Measurements from ENCODE around the gene CAMK1D. TPM values are rescaled to one million over a fixed set of nuclear protein-coding genes. Genes with fewer than 3 reads are reported as not detected.

CAMK1D gene
- polyA plus RNA-seq, 1 experiment, result 8.2 TPM

DNA sequence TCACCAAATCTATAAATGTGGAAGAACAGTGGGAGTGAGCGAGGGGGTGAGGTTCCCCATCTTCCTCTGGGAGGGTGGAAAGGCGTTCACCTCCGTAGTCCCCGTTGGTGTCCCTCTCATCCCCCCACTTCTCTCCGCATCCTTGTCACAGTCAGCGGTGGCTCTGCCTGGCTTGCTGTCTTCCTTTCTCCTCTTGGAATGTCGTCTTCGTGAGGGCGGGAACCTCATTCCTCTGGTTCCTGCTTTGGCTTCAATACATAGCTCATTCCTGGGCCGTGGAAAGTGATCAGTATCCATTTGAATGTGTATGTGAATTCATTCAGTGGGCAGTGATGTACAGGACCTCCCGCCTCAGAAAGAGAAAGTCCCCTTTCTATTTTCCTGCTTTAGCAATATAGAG, 289.4 kb downstream of the CAMK1D start:
- CTCF ChIA-PET, result interaction anchor here (1.5 kb wide), 1 partner anchor 18 kb away, joined by 4 read pairs; no protein-coding TSS in a partner anchor
- H3K27me3 ChIP-seq (ENCODE audit: control insufficient read depth, insufficient read depth, low read length), result no peaks in the 10 kb centered on the region
- no peaks in the 10 kb centered on the region for H3K9me3 ChIP-seq (ENCODE audit: control insufficient read depth, insufficient read depth, low read length)
- DNase-seq (ENCODE audit: low read depth, low spot score), result no peak
- no peak overlapping the region for H3K4me3 ChIP-seq (ENCODE audit: low read depth, low read length)
- TF ChIP-seq, protein P1, sequence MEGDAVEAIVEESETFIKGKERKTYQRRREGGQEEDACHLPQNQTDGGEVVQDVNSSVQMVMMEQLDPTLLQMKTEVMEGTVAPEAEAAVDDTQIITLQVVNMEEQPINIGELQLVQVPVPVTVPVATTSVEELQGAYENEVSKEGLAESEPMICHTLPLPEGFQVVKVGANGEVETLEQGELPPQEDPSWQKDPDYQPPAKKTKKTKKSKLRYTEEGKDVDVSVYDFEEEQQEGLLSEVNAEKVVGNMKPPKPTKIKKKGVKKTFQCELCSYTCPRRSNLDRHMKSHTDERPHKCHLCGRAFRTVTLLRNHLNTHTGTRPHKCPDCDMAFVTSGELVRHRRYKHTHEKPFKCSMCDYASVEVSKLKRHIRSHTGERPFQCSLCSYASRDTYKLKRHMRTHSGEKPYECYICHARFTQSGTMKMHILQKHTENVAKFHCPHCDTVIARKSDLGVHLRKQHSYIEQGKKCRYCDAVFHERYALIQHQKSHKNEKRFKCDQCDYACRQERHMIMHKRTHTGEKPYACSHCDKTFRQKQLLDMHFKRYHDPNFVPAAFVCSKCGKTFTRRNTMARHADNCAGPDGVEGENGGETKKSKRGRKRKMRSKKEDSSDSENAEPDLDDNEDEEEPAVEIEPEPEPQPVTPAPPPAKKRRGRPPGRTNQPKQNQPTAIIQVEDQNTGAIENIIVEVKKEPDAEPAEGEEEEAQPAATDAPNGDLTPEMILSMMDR (IDR thresholded peaks at IDR 0.05; ENCODE audit: low read depth, low read length), result no peak
- H3K27ac ChIP-seq (ENCODE audit: low read depth, low read length), result no peak overlapping the region
- POLR2A ChIA-PET, result no interaction called here

DNA sequence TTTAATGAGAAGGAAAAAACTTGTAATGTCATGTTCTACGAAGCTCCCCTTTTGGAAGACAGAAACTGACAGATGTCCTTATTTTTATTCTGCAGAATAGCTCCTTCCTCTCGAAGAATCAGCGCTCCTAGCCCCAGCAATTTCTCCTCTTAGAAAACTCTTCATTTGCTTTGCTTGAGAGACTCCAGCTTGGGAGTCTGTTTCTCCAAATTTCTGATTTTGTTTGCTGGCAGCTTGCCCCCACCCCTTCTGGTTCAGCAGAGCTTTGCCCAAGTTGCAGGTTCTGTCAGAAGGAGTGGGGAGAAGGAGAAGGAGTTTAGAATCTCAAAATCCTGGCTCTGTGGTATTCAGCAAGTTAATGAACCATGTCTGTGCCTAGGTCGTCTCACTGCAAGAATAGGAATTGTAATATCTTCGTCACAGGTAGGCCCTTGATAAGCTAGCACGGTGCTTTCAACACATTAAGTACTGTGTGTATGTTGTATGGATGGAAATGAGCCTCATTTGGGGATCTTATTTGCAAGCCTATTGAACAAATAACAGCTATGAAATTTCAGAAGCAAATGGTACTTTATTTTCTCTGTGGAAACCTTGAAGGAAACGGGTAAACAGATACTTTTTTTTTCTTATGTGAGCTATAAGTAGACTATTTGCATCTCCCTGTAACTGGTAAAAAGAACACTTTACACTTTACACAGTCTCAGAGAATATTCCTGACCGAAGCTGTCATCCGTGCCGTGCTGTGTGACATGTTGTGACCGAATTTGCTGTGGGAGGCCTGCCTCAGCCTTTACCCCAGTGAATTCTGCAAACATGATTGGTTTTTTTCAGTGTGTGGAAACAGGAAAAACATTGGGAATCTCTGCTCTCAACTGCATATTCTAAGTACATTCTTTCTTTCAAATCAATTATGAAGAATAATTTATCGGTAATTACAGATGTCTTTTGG, 290.9 kb downstream of the CAMK1D start:
- TF ChIP-seq, protein P1 (IDR thresholded peaks at IDR 0.05; ENCODE audit: low read depth, low read length), result no peak
- POLR2A ChIA-PET, result no interaction called here
- Histone ChIP-seq H3K27me3 (ENCODE audit: control insufficient read depth, insufficient read depth, low read length) (no peaks in the 10 kb centered on the region), H3K4me3 (ENCODE audit: low read depth, low read length) (no peak overlapping the region), H3K27ac (ENCODE audit: low read depth, low read length) (no peak overlapping the region), H3K9me3 (ENCODE audit: control insufficient read depth, insufficient read depth, low read length) (no peaks in the 10 kb centered on the region)
- CTCF ChIA-PET, result interaction anchor here (1.1 kb wide), 1 partner anchor 16 kb away, joined by 4 read pairs; no protein-coding TSS in a partner anchor
- no peak for DNase-seq (ENCODE audit: low read depth, low spot score)

DNA sequence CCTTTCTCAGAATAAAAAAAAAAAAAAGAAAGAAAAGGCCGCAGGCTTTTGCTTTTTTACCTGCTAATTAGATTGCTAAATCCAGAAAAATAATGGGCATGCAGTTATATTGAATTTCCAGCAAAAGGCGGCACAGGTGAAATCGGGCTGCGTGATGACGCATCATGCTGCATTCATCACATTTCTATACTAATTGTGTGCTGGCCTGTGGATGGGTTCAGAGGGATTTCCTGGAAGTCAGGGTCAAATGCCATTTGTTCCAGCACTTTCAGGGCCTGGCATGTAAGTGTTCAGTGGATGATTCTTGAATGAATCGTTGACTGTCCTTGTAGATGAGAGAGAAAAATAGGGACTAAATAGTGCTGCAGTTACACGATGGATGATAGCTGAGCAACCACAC, 292.7 kb downstream of the CAMK1D start:
- Histone ChIP-seq H3K4me3 (ENCODE audit: low read depth, low read length) (no peak overlapping the region), H3K9me3 (ENCODE audit: control insufficient read depth, insufficient read depth, low read length) (no peaks in the 10 kb centered on the region), H3K27ac (ENCODE audit: low read depth, low read length) (no peak overlapping the region), H3K27me3 (ENCODE audit: control insufficient read depth, insufficient read depth, low read length) (no peaks in the 10 kb centered on the region)
- ChIA-PET POLR2A (no interaction called here), CTCF (interaction anchor here (0.7 kb wide), 1 partner anchor 15 kb away, joined by 3 read pairs; no protein-coding TSS in a partner anchor)
- DNase-seq (ENCODE audit: low read depth, low spot score), result no peak
- TF ChIP-seq, protein P1 (IDR thresholded peaks at IDR 0.05; ENCODE audit: low read depth, low read length), result no peak

DNA sequence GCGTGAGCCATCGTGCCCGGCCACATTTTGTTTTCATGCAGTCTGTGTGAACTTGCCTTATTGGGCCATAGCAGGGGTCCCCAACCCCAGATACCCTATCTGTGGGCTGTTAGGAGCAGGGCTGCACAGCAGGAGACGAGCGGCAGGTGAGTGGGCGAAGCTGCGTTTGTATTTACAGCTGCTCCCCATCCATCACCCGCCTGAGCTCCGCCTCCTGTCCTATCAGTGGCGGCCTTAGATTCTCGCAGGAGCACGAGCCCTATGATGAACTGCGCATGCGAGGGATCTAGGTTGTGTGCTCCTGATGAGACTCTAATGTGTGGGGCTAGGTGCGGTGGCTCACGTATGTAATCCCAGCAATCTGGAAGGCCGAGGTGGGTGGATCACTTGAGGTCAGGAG, 293.9 kb downstream of the CAMK1D start:
- H3K27me3 ChIP-seq (ENCODE audit: control insufficient read depth, insufficient read depth, low read length), result no peaks in the 10 kb centered on the region
- no peaks in the 10 kb centered on the region for H3K9me3 ChIP-seq (ENCODE audit: control insufficient read depth, insufficient read depth, low read length)
- ChIA-PET POLR2A (no interaction called here), CTCF (interaction anchor here (1.1 kb wide), 1 partner anchor 67 kb away, joined by 3 read pairs; no protein-coding TSS in a partner anchor)
- TF ChIP-seq, protein P1 (IDR thresholded peaks at IDR 0.05; ENCODE audit: low read depth, low read length), result no peak
- no peak overlapping the region for H3K27ac ChIP-seq (ENCODE audit: low read depth, low read length)
- no peak for DNase-seq (ENCODE audit: low read depth, low spot score)
- H3K4me3 ChIP-seq (ENCODE audit: low read depth, low read length), result no peak overlapping the region

Data from AG04450 (cell line).